Gastroesophageal sphincter (tissue), 3 donors: ENCODE results near the gene SPDYE17.
"Not testable (repeated sequence)": the region's sequence is repeated elsewhere in the genome, so short reads cannot be mapped to it uniquely, and the experiment has no call there.

Experiments used
- POLR2A ChIP-seq, 2 donors: fragments of 450-650 bp; IDR thresholded peaks; one replicate each; pipeline ENCODE4 v1.6.1; 2017; ENCODE audit warnings: antibody characterized with exemption in 2 of 2, mild to moderate bottlenecking in 2 of 2, moderate library complexity in 1 of 2
- TF ChIP-seq, protein P1 (sequence below), 4 experiments: fragments of 200-600 bp in 2 of 4; fragments of 450-650 bp in 2 of 4; sonication (generic) in 1 of 4; IDR thresholded peaks; one replicate each; pipeline ENCODE4 v1.5.1; 2017 to 2019; ENCODE audit warnings: antibody characterized with exemption in 4 of 4, mild to moderate bottlenecking in 2 of 4, moderate library complexity in 2 of 4

DNA sequence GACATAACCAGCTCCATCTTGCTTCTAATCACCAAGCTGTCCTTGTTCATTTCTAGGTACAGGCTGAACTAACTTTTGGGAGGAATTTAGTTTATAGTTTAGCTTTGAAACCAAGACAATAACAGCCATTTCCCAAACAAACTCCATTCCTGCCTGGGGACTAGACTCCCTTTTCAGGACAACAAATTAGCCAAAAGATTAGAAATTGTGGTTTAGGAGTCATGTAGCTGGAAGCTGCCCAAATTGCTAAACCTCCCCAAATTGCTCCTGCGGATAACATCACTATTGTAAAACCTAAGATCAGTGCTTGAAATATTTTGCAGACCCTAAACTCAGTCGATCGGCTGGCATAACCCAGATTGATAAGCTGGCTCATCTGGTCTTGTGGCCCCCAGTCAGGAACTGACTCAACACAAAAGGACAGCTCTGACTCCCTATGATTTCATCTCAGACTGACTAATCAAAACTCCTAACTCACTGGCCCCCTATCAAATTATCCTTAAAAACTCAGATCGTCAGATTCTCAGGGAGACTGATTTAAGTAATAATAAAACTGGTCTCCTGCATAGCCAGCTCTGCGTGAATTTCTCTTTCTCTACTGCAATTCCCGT lies 42.7 kb upstream of the SPDYE17 start:
- TF ChIP-seq POLR2A (IDR thresholded peaks at IDR 0.05): not testable (repeated sequence)
- TF ChIP-seq, protein P1, sequence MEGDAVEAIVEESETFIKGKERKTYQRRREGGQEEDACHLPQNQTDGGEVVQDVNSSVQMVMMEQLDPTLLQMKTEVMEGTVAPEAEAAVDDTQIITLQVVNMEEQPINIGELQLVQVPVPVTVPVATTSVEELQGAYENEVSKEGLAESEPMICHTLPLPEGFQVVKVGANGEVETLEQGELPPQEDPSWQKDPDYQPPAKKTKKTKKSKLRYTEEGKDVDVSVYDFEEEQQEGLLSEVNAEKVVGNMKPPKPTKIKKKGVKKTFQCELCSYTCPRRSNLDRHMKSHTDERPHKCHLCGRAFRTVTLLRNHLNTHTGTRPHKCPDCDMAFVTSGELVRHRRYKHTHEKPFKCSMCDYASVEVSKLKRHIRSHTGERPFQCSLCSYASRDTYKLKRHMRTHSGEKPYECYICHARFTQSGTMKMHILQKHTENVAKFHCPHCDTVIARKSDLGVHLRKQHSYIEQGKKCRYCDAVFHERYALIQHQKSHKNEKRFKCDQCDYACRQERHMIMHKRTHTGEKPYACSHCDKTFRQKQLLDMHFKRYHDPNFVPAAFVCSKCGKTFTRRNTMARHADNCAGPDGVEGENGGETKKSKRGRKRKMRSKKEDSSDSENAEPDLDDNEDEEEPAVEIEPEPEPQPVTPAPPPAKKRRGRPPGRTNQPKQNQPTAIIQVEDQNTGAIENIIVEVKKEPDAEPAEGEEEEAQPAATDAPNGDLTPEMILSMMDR (IDR thresholded peaks at IDR 0.05): not testable (repeated sequence)
